Osteocyte (in vitro differentiated cells): ENCODE data around the gene LYPD3. TPM values are rescaled to one million over a fixed set of nuclear protein-coding genes. Genes with fewer than 3 reads are reported as not detected.

Experiments used
- DNase-seq: peaks from one replicate; pipeline ENCODE4 v3.0.0; 2021; ENCODE audit warnings: mixed read lengths; ENCODE audit not compliant: unreplicated experiment; ENCODE audit errors: extremely low spot score
- H3K27ac Mint-ChIP-seq: one replicate; pipeline ENCODE4 v1.8.0; 2021; ENCODE audit warnings: mild to moderate bottlenecking, mixed read lengths; ENCODE audit not compliant: unreplicated experiment
- H3K27me3 Mint-ChIP-seq: one replicate; pipeline ENCODE4 v1.8.0; 2021; ENCODE audit warnings: mixed read lengths; ENCODE audit not compliant: unreplicated experiment
- H3K36me3 Mint-ChIP-seq: one replicate; pipeline ENCODE4 v1.8.0; 2021; ENCODE audit warnings: mixed read lengths; ENCODE audit not compliant: unreplicated experiment
- H3K4me1 Mint-ChIP-seq: one replicate; pipeline ENCODE4 v1.8.0; 2021; ENCODE audit warnings: mixed read lengths; ENCODE audit not compliant: unreplicated experiment
- H3K4me3 Mint-ChIP-seq: one replicate; pipeline ENCODE4 v1.8.0; 2021; ENCODE audit warnings: mild to moderate bottlenecking, moderate library complexity, mixed read lengths; ENCODE audit not compliant: unreplicated experiment
- H3K9me3 Mint-ChIP-seq: one replicate; pipeline ENCODE4 v1.8.0; 2021; ENCODE audit warnings: mixed read lengths; ENCODE audit not compliant: unreplicated experiment
- CTCF ChIP-seq: fragments of 200-600 bp; sonication (generic); IDR thresholded peaks from 2 replicates; pipeline ENCODE4 v1.5.0; 2021; ENCODE audit warnings: antibody characterized with exemption, mild to moderate bottlenecking, moderate library complexity
- total RNA-seq: library from RNA; stranded (reverse); gene quantifications from 2 replicates; pipeline ENCODE4 v1.2.1, GENCODE V29; 2021

The LYPD3 gene
- total RNA-seq, 1 donor from 2014 or later = 0.27 TPM

GRCh38 chr19:43463381-43464133 lies 1.9 kb downstream of the LYPD3 start:
- peak; percentile 95 for DNase-seq
- TF ChIP-seq CTCF = no peak
- Mint-ChIP-seq H3K4me1 (peaks cover 10% of the 10 kb centered on the region), H3K27ac (peak overlapping the region; percentile 91), H3K4me3 (peak overlapping the region; percentile 93), H3K9me3 (no peaks in the 10 kb centered on the region), H3K36me3 (no peaks in the 10 kb centered on the region), H3K27me3 (peaks cover 24% of the 10 kb centered on the region)

- no peak for DNase-seq
- peaks cover 10% of the 10 kb centered on the region for H3K4me1 Mint-ChIP-seq
- no peak for TF ChIP-seq CTCF
- peaks cover 24% of the 10 kb centered on the region for H3K27me3 Mint-ChIP-seq
- peak overlapping the region; percentile 93 for H3K4me3 Mint-ChIP-seq
- H3K9me3 Mint-ChIP-seq = no peaks in the 10 kb centered on the region
- no peaks in the 10 kb centered on the region for H3K36me3 Mint-ChIP-seq
- H3K27ac Mint-ChIP-seq = no peak overlapping the region
Measured at GRCh38 chr19:43462785-43463380, 2.5 kb downstream of the LYPD3 start.

- no peak for TF ChIP-seq CTCF
- H3K27me3 Mint-ChIP-seq = peaks cover 28% of the 10 kb centered on the region
- H3K36me3 Mint-ChIP-seq = no peaks in the 10 kb centered on the region
- no peak overlapping the region for H3K27ac Mint-ChIP-seq
- no peak for DNase-seq
- H3K9me3 Mint-ChIP-seq = no peaks in the 10 kb centered on the region
- H3K4me1 Mint-ChIP-seq = peaks cover 9% of the 10 kb centered on the region
- H3K4me3 Mint-ChIP-seq = no peak overlapping the region
Measured at GRCh38 chr19:43462383-43462782, 3.0 kb downstream of the LYPD3 start.

GRCh38 chr19:43461303-43461702 lies 4.1 kb downstream of the LYPD3 start:
- TF ChIP-seq CTCF = no peak
- H3K9me3 Mint-ChIP-seq = no peaks in the 10 kb centered on the region
- DNase-seq = no peak
- no peak overlapping the region for H3K4me3 Mint-ChIP-seq
- H3K4me1 Mint-ChIP-seq = peaks cover 6% of the 10 kb centered on the region
- no peak overlapping the region for H3K27ac Mint-ChIP-seq
- H3K36me3 Mint-ChIP-seq = no peaks in the 10 kb centered on the region
- H3K27me3 Mint-ChIP-seq = peaks cover 32% of the 10 kb centered on the region

GRCh38 chr19:43460362-43461016 lies 4.9 kb downstream of the LYPD3 start:
- H3K9me3 Mint-ChIP-seq = no peaks in the 10 kb centered on the region
- H3K4me3 Mint-ChIP-seq = no peak overlapping the region
- TF ChIP-seq CTCF = no peak
- no peak overlapping the region for H3K27ac Mint-ChIP-seq
- H3K4me1 Mint-ChIP-seq = peaks cover 6% of the 10 kb centered on the region
- no peaks in the 10 kb centered on the region for H3K36me3 Mint-ChIP-seq
- peaks cover 30% of the 10 kb centered on the region for H3K27me3 Mint-ChIP-seq
- DNase-seq = no peak
